GOT3 (cell line): Measurements from ENCODE around the gene ERGIC3.

Experiments used
- DNase-seq: peaks from one replicate; lab custom pipeline; 2025; ENCODE audit warnings: mixed read lengths; lab: John Stamatoyannopoulos, UW

The ERGIC3 gene

GRCh38 chr20:35598899-35599775, 57.3 kb downstream of the ERGIC3 start:
- no peak for DNase-seq

GRCh38 chr20:35599776-35600120, 57.9 kb downstream of the ERGIC3 start:
- DNase-seq = no peak

GRCh38 chr20:35600176-35600992, 58.5 kb downstream of the ERGIC3 start:
- no peak for DNase-seq

- DNase-seq = no peak
Measured at GRCh38 chr20:35600993-35601973, 59.4 kb downstream of the ERGIC3 start.

- DNase-seq = no peak
Measured at GRCh38 chr20:35601990-35602389, 60.1 kb downstream of the ERGIC3 start.

- DNase-seq = no peak
Measured at GRCh38 chr20:35602851-35603495, 61.1 kb downstream of the ERGIC3 start.

- DNase-seq = no peak
Measured at GRCh38 chr20:35603695-35604448, 62.0 kb downstream of the ERGIC3 start.

- no peak for DNase-seq
Measured at GRCh38 chr20:35604449-35604747, 62.5 kb downstream of the ERGIC3 start.

- DNase-seq = no peak
Measured at GRCh38 chr20:35606127-35606526, 64.2 kb downstream of the ERGIC3 start.
